ENCODE data around the gene KRT37.
"Not testable (repeated sequence)": the region's sequence is repeated elsewhere in the genome, so short reads cannot be mapped to it uniquely, and the experiment has no call there.

Gene KRT37

GRCh38 chr17:41434415-41434814, 10.0 kb upstream of the KRT37 start:
- DNase-seq (ENCODE audit: low spot score), result no peak

GRCh38 chr17:41434005-41434404, 9.6 kb upstream of the KRT37 start:
- no peak for DNase-seq (ENCODE audit: low spot score)

- DNase-seq (ENCODE audit: low spot score), result no peak
Observed at GRCh38 chr17:41433586-41433985, 9.2 kb upstream of the KRT37 start.

- not testable (repeated sequence) for DNase-seq (ENCODE audit: low spot score)
Observed at GRCh38 chr17:41430376-41430775, 6.0 kb upstream of the KRT37 start.

GRCh38 chr17:41429667-41430066, 5.3 kb upstream of the KRT37 start:
- no peak for DNase-seq (ENCODE audit: low spot score)

- DNase-seq (ENCODE audit: low spot score), result peak; percentile 84
Observed at GRCh38 chr17:41428591-41429291, 4.4 kb upstream of the KRT37 start.

GRCh38 chr17:41422586-41422985, 1.8 kb downstream of the KRT37 start:
- DNase-seq (ENCODE audit: low spot score), result not testable (repeated sequence)

- no peak for DNase-seq (ENCODE audit: low spot score)
Observed at GRCh38 chr17:41421617-41422016, 2.8 kb downstream of the KRT37 start.

- DNase-seq (ENCODE audit: low spot score), result no peak
Observed at GRCh38 chr17:41421116-41421515, 3.3 kb downstream of the KRT37 start.

GRCh38 chr17:41420134-41420533, 4.3 kb downstream of the KRT37 start:
- DNase-seq (ENCODE audit: low spot score), result no peak

GRCh38 chr17:41419716-41420115, 4.7 kb downstream of the KRT37 start:
- no peak for DNase-seq (ENCODE audit: low spot score)

GRCh38 chr17:41418116-41418860, 6.1 kb downstream of the KRT37 start:
- no peak for DNase-seq (ENCODE audit: low spot score)

- DNase-seq (ENCODE audit: low spot score), result peak; percentile 39
Observed at GRCh38 chr17:41417576-41418015, 6.8 kb downstream of the KRT37 start.

- DNase-seq (ENCODE audit: low spot score), result no peak
Observed at GRCh38 chr17:41417127-41417526, 7.3 kb downstream of the KRT37 start.

- no peak for DNase-seq (ENCODE audit: low spot score)
Observed at GRCh38 chr17:41416479-41416878, 7.9 kb downstream of the KRT37 start.

GRCh38 chr17:41415833-41416335, 8.5 kb downstream of the KRT37 start:
- no peak for DNase-seq (ENCODE audit: low spot score)

GRCh38 chr17:41415411-41415810, 9.0 kb downstream of the KRT37 start:
- no peak for DNase-seq (ENCODE audit: low spot score)

- no peak for DNase-seq (ENCODE audit: low spot score)
Observed at GRCh38 chr17:41413982-41414381, 10.4 kb downstream of the KRT37 start.

GRCh38 chr17:41413353-41413957, 10.9 kb downstream of the KRT37 start:
- no peak for DNase-seq (ENCODE audit: low spot score)

- no peak for DNase-seq (ENCODE audit: low spot score)
Observed at GRCh38 chr17:41411072-41411840, 13.1 kb downstream of the KRT37 start.

- no peak for DNase-seq (ENCODE audit: low spot score)
Observed at GRCh38 chr17:41407226-41407625, 17.2 kb downstream of the KRT37 start.

GRCh38 chr17:41406205-41406604, 18.2 kb downstream of the KRT37 start:
- peak; percentile 51 for DNase-seq (ENCODE audit: low spot score)
